H7 (cell line): ENCODE measurements around the gene PTPRN2. TPM values are rescaled to one million over a fixed set of nuclear protein-coding genes. Genes with fewer than 3 reads are reported as not detected.
A peak's percentile ranks its signal among the peaks of the same experiment; 100 is the strongest.

Source experiments
- DNase-seq: peaks from one replicate; pipeline ENCODE4 v3.0.0; 2012
- H3K27me3 ChIP-seq: 2 replicates; pipeline ENCODE4 v1.6.0; 2011; ENCODE audit warnings: mild to moderate bottlenecking, low read length; ENCODE audit not compliant: control insufficient read depth, insufficient read depth
- H3K36me3 ChIP-seq: replicated peaks from 2 replicates; pipeline ENCODE4 v1.5.1; 2011; ENCODE audit warnings: low read length; ENCODE audit not compliant: control insufficient read depth, insufficient read depth
- H3K4me3 ChIP-seq: 2 replicates; pipeline ENCODE4 v1.5.1; 2011; ENCODE audit warnings: low read depth, mild to moderate bottlenecking, control low read depth, low read length, moderate library complexity; ENCODE audit not compliant: insufficient read depth
- total RNA-seq: library from RNA; depleted of rRNA; stranded (reverse); fragments of >200 nt; shearing (Covaris generic); gene quantifications from 2 replicates; pipeline ENCODE4 v1.2.3, GENCODE V29; 2014

PTPRN2 gene
- total RNA-seq, 1 experiment from 2014 or later: 0.80 TPM

DNA sequence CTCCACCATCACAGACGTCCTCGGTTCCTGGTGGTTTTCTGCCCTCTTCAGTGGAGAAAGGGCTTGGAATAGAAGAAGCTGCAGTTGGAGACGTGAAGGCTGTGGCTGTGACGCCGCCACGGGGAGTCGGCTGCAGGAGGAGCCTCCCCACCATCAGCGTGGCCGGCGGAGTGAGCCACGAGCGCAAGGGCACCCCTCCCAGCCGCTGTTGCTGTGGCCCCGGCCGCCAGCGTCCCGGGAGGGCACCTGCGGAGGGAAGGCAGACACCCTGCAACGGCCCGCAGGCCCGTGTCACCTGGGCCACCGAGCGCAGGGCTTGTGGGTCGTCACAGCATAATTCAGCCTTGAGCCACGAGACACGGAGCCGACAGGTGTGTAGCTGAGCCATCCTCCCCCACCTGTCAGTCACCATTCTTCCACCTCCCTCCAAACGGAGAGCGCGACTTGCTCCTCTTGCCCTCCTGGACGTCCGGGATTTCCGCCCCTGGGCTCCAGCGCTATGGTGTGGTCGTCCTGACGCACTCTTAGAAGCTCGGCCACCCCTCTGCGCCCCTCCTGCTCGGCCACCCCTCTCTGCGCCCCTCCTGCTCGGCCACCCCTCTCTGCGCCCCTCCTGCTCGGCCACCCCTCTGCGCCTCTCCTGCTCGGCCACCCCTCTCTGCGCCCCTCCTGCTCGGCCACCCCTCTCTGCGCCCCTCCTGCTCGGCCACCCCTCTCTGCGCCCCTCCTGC is 102.7 kb downstream of the PTPRN2 start:
- DNase-seq: peak; percentile 55
- Histone ChIP-seq H3K36me3 (no peaks in the 10 kb centered on the region), H3K27me3 (no peaks in the 10 kb centered on the region), H3K4me3 (no peak overlapping the region)

DNA sequence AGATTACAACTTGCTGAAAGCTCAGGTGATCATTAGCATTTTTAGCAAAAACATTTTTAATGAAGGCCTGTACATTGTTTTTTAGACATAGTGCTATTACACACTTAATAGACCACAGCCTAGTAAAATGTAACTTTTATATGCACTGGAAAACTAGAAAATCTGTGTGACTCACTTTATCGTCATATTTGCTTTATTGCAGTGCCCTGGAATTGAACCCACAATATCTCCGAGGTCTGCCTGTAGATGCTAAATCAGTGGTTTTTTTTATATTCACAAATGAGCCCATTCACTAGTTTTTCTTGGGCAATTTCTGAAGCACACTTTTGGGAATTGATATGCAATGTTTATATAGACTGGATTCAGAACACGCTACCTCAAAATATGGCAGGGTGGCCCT is 105.1 kb downstream of the PTPRN2 start:
- Histone ChIP-seq H3K27me3 (no peaks in the 10 kb centered on the region), H3K36me3 (no peaks in the 10 kb centered on the region), H3K4me3 (no peak overlapping the region)
- no peak for DNase-seq

DNA sequence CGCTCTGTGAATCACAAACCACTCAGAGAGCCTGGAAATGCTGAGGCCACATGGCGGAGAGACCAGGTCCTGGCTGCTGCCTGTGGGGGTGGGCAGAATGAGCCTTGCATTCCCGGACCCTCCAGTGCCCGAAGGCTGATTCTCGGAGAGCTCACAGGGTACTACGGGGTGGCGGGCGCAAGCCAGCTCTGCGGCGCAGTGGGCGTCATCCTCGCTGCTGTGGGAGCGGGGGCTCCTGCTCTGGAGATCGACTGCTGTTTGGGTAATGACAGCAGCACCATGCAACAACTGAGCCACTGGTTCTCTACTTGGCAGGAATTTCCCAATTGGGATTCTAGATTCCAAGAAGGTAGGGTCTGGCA is 108.0 kb downstream of the PTPRN2 start:
- Histone ChIP-seq H3K36me3 (no peaks in the 10 kb centered on the region), H3K27me3 (no peaks in the 10 kb centered on the region), H3K4me3 (no peak overlapping the region)
- no peak for DNase-seq

DNA sequence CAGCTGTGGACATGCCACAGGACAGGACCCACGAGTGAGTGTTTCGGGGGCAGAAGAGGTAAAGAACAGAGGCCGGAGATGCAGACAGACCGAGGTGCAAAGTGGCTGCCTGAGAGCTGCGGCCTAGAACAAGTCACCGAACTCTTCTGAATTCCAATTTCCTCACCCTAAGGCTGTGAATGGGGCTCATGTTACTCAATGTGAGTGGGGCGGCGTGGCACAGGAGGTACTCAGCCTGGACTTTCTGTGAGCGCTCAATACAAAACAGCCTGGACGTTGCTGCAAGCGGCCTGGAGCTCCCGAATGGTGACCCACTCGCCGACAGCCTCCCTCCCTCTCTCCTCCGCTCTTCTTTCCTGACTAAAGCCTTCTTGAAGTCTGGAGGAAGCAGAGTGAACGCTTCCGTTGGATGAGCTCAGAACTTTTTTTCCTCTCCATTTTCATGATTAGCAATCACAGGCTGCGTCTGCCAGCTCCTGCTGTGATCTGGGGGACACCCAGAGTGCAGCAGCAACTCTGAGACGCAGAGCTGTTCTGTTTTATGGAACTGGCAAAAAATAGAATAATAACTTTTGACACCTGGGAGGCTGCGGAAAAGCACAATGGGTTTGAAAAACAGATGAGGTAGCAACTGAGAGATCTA is 108.5 kb downstream of the PTPRN2 start:
- no peaks in the 10 kb centered on the region for H3K36me3 ChIP-seq
- no peak for DNase-seq
- no peak overlapping the region for H3K4me3 ChIP-seq

DNA sequence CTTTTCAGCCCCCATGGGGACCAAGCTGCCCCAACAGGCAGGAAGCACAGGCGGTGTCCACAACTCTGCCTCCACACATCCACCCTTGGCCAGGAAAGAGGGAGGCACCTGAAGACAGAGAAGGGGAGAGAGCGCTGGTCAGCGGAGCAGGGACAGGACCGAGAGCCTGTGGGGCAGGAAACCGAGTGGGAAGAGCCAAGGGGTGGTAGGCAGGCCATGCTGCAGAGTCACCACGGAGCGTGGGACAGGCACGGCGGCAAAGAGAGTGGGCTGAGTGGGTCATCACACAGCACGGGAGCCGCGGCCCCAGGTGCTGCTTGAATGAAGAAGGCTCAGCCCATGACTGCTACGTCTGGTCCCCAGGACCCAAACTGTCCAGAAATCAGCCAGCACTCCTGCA is 109.8 kb downstream of the PTPRN2 start:
- Histone ChIP-seq H3K27me3 (no peaks in the 10 kb centered on the region), H3K4me3 (no peak overlapping the region), H3K36me3 (no peaks in the 10 kb centered on the region)
- DNase-seq: no peak

More for the DNA sequence above, 108.5 kb downstream of the PTPRN2 start:
- H3K27me3 ChIP-seq: no peaks in the 10 kb centered on the region

DNA sequence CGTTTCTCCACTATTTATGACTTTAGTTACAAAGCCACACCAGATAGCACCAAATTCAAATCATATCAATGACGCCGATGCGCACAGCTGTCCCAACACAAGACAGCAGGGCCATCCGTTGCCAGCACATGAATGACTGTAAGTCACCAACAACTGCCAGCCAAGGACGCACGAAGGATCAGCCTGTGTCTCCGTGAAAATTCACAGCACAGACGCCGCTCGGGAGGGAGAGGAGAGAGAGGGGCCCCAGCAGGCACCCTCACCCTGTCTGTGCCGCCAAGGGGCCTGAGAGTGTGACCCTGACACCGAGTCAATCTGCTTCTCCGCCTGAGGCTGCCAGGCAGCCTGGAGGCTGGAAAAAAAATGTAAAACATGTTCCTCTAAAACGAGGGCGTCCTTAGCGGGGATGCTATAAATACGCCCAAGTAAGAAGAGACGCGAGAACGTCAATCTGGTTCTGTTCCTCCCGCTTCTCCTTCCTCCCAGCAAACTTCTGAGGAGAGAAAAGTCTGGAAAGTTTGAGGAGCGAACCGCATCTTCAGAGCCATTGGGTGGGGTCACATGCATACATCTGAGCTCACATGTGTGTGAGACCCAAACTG is 111.2 kb downstream of the PTPRN2 start:
- H3K36me3 ChIP-seq: no peaks in the 10 kb centered on the region
- no peaks in the 10 kb centered on the region for H3K27me3 ChIP-seq
- H3K4me3 ChIP-seq: no peak overlapping the region
- DNase-seq: no peak

DNA sequence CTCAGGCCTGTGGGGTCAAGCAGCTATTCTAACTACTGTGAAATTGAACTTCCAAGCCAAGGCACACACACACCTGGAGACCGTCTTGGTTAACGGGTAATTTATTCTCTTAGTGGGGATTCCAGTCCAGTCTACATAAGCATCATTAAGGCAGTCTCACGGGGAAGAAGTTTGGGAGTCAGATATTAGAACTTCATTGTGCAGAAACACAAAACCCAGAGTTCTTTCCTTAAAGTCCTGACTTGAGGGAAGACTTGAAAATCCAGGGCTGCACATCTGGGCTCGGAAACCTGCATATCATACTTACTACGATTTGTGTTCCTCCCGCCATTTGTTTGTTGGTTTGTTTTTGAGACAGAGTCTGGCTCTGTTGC is 112.0 kb downstream of the PTPRN2 start:
- no peak overlapping the region for H3K4me3 ChIP-seq
- H3K27me3 ChIP-seq: no peaks in the 10 kb centered on the region
- no peak for DNase-seq
- no peaks in the 10 kb centered on the region for H3K36me3 ChIP-seq

DNA sequence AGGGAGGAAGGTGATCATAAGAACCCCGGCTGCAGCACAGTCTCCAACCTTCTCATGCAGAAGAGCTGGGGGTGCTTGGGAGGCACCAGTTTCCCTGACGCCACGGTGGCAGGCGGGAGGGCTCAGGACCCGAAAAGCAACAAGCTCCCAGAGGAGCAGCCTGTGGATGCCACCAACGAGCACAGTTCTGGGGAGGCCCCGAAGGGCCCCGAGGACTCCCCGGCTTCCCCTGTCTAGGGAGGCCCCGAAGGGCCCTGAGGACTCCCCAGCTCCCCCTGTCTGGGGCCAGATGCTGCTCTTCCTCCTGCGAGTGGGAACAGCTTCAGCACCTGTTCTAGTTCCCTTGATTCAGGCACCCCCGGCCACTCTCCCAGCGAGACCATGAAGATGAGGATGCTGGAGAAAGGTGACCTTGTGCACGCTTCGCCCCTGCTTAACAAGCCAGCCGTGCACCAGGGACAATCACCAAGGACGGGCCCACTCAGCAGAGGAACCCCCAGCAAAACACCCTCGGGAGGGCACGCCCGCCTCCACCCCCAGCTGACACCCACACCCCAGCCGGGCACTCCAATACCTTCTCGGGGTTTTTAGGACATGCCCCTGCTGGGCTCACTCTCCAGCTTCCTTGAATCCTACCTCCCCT is 112.5 kb downstream of the PTPRN2 start:
- no peak overlapping the region for H3K4me3 ChIP-seq
- H3K27me3 ChIP-seq: no peaks in the 10 kb centered on the region
- no peak for DNase-seq

DNA sequence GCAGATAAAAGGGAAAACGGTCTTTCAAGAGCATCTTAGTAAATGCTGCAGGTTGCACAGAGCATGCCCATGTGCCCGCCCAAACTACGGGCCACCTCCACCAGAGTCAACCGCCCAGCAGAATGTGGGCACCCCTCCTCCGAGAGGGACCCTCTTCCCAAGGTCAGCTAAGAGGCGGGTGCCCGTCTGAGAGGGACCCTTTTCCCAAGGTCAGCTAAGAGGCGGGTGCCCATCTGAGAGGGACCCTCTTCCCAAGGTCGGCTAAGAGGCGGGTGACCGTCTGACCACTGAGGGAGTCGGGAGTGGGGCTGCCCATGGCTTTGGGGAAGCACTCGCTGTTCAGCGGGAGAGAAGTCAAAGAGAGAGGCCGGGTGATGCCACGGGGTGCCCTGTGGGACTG is 113.1 kb downstream of the PTPRN2 start:
- no peak overlapping the region for H3K4me3 ChIP-seq
- no peak for DNase-seq

More for the DNA sequence above, 112.5 kb downstream of the PTPRN2 start:
- H3K36me3 ChIP-seq: no peaks in the 10 kb centered on the region

DNA sequence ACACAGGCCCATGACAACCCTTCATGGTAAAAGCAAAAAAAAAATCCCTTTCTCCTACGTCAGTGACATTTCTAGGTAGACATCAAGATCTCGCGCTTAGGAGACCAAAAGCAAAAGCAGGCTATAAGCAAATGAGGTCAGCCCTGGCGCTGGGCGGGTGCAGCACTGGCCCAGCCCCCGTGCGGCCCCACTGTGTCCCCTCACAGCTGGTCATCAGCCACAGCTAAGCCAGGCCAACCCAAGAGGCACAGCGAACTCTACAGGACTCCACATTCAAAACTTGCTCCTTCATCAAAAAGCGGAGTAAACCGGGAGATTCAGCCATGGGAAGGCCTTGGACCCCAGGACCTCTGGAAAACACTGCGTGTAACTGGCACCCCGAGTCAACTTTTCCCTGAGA is 113.7 kb downstream of the PTPRN2 start:
- Histone ChIP-seq H3K36me3 (no peaks in the 10 kb centered on the region), H3K4me3 (no peak overlapping the region), H3K27me3 (no peaks in the 10 kb centered on the region)
- peak; percentile 64 for DNase-seq

More for the DNA sequence above, 113.1 kb downstream of the PTPRN2 start:
- H3K36me3 ChIP-seq: no peaks in the 10 kb centered on the region
- no peaks in the 10 kb centered on the region for H3K27me3 ChIP-seq

DNA sequence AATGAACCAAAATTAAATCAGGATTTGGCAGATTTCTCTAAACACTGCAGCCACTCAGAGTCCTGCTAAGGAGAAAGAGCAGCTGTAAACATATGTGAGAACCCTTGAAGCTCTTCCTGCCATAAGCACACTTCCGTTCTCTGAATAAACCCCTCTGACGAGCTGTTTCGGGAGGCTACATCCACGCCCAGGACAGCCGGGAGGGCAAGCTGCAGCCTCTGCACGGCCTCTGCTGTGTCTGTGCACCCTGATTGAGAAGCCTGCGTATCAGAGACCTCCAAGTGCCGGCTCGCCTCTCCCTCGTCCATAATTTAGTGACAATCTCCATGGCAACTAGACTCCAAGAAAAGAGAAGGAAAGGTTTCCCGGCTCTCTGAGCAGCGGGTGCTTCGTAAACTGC is 114.4 kb downstream of the PTPRN2 start:
- H3K4me3 ChIP-seq: no peak overlapping the region
- no peaks in the 10 kb centered on the region for H3K27me3 ChIP-seq
- peak; percentile 74 for DNase-seq
- H3K36me3 ChIP-seq: no peaks in the 10 kb centered on the region

DNA sequence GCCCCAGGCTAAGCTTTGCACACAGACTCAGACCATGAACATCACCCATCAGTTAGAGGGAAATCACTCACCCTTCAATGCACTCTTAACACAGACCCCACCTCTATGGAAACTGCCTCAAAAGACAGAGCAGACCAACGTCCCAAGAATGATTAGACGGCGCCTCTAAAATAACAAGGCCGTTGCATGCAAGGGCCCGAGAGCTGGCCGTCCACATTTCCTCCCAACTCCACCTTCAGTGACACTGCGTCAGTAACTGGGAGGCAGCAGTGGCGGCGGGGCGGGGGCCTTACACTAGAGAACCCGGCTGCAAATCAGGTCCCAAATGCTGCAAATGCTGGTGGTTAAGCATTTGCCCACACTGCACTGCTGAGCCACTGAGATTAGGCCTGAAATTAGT is 115.0 kb downstream of the PTPRN2 start:
- no peak overlapping the region for H3K4me3 ChIP-seq
- no peak for DNase-seq
- no peaks in the 10 kb centered on the region for H3K27me3 ChIP-seq
- H3K36me3 ChIP-seq: no peaks in the 10 kb centered on the region

DNA sequence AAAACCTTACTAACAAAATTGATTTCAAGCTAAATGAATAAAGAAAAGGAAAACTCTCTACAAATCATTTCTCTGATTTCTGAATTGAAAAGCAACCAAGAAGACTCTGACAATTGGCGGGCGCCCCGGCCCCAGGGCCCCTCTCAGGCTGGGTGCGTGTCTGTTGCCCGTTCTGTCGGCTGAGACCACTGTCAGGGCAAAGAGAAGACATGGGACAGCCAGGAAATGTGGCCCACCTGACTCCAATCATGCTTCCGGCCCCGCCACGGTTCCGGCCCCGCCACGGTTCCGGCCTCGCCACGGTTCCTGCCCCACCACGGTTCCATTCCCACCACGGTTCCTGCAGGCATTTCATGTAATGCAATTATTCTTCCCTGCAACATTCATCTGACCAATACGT is 115.9 kb downstream of the PTPRN2 start:
- DNase-seq: peak; percentile 52
- no peak overlapping the region for H3K4me3 ChIP-seq
- H3K27me3 ChIP-seq: no peaks in the 10 kb centered on the region
- H3K36me3 ChIP-seq: no peaks in the 10 kb centered on the region

DNA sequence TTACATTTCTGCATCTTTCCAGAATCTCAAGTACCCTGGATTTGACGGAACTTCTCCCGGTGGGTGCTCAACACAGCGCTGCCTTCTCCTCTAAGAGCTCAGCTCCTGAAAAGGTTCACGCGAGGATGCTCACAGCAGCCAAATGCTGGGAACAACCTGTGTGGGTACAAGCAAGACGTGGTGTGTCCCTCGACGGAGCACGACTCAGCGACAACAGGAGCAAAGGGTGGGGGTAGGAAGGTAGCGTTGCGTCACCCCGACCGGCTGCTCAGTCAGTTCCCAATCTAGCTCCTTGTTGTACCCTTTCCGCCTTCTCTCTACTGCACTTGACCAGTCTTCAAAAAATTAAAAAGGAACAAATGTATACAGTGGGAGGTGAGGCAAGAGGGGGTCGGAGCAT is 117.3 kb downstream of the PTPRN2 start:
- H3K4me3 ChIP-seq: no peak overlapping the region

More for the DNA sequence above, 117.3 kb downstream of the PTPRN2 start:
- DNase-seq: peak; percentile 61
- H3K27me3 ChIP-seq: no peaks in the 10 kb centered on the region
- no peaks in the 10 kb centered on the region for H3K36me3 ChIP-seq
